ENCODE measurements around the gene SLC49A3.

Gene SLC49A3

DNA sequence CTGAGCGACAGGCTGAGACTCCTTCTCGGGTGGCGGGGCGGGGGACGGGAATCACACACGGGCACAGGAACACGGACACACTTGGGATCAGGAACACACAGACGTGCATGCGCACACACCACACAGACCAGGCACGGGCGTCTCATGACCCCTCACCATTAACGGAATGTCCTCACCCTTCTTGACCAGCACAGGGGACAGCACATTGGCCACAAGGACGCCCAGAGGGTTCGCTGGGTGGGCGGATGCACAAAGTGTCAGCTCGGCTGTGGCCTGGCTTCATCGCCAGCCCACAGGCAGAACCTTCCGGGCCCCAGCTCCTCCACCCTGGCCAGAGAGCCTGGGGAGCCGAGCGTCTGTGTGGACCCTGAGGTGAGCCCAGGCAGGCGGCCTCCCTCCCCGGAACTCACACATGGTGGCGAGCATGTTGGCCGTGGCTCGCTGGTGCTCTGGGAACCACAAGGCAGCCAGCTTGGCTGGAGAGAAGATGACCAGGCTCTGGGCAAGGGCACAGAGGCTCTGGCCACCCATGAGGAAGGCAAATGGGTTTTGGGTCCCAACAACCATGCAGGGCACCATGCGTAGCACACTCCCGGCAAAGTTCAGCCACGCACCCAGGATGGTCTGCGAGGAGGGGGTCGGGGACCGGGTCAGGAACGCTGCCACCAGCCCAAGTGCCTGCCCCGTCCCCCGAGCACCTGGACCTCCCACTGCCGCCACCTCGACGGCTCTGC lies 3.1 kb downstream of the SLC49A3 start:
- in situ Hi-C loops (cut with HindIII; ENCODE audit: low pct_ligation_motif_present, low pct_unique_long_range_greater_than_20kb, low sequenced_read_pairs), result no loop called here
- DNase-seq, result no peak

- in situ Hi-C loops (cut with HindIII; ENCODE audit: low pct_ligation_motif_present, low pct_unique_long_range_greater_than_20kb, low sequenced_read_pairs), result no loop called here
- DNase-seq, result no peak
Measured at GRCh38 chr4:684623-685327, 4.2 kb downstream of the SLC49A3 start.

DNA sequence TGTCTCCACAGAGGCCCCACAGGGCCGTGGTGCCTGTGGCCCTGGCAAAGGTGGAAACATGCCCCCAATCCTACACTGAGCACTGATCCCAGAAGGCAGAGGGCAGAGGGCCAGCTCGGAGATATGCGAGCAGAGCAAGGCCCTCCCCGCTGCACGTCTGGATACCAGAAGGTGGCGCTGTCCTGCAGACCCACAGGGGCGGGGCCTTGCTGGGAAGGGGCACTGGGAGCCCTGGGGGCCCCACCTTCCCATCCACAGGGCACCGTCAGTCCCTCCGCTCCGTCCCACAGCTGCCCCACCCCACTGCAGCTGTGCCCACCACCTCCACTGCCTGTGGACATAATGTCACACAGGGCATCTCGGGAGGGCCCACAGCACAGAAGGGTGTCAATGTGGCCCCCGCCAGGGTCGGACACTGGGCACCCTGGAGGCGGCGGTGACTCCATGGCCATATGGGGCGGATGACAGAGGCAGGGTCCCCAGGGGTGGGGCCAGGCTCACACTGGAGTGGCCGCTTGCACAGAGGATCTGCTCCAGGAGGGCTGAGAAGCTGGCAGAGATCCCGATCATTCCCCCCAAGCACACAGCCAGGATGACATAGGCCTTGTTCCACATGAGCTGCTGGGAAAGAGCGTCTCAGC lies 4.8 kb downstream of the SLC49A3 start:
- DNase-seq, result peak; percentile 60
- in situ Hi-C loops (cut with HindIII; ENCODE audit: low pct_ligation_motif_present, low pct_unique_long_range_greater_than_20kb, low sequenced_read_pairs), result no loop called here

GRCh38 chr4:683247-683897 lies 5.6 kb downstream of the SLC49A3 start:
- in situ Hi-C loops (cut with HindIII; ENCODE audit: low pct_ligation_motif_present, low pct_unique_long_range_greater_than_20kb, low sequenced_read_pairs), result no loop called here
- DNase-seq, result no peak

GRCh38 chr4:682490-683172 lies 6.3 kb downstream of the SLC49A3 start:
- in situ Hi-C loops (cut with HindIII; ENCODE audit: low pct_ligation_motif_present, low pct_unique_long_range_greater_than_20kb, low sequenced_read_pairs), result no loop called here
- no peak for DNase-seq

DNA sequence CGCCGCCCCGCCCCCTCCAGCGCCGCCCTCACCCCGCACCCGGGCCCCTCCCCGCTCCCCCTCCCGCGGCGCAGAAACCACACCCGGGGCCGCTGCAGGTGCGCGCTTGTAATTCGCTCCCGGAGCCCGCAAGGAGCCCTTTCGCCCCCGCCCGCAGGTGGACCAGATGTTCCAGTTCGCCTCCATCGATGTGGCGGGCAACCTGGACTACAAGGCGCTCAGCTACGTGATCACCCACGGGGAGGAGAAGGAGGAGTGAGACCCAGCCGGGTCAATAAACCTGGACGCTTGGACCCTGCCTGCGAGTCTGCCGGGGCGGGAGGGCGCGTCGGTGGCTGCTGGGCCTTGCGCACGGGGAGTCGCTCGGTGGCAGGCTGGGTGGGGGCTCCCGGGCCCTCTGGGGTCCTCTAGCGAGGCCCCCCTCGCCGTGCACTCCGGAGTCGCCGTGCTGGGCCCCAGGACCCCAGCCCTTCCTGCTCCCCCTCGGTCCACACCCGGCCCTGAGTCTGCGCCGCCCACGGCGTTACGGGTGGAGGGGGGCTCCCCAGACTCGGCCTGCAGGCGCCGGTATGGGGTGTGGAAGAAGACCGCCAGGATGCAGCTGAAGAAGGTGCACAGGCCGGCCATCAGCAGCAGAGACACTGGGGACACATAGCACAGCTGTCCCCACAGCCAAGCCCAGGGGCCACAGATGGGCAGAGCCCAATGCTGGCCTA lies 7.1 kb downstream of the SLC49A3 start:
- DNase-seq, result no peak
- in situ Hi-C loops (cut with HindIII; ENCODE audit: low pct_ligation_motif_present, low pct_unique_long_range_greater_than_20kb, low sequenced_read_pairs), result no loop called here

DNA sequence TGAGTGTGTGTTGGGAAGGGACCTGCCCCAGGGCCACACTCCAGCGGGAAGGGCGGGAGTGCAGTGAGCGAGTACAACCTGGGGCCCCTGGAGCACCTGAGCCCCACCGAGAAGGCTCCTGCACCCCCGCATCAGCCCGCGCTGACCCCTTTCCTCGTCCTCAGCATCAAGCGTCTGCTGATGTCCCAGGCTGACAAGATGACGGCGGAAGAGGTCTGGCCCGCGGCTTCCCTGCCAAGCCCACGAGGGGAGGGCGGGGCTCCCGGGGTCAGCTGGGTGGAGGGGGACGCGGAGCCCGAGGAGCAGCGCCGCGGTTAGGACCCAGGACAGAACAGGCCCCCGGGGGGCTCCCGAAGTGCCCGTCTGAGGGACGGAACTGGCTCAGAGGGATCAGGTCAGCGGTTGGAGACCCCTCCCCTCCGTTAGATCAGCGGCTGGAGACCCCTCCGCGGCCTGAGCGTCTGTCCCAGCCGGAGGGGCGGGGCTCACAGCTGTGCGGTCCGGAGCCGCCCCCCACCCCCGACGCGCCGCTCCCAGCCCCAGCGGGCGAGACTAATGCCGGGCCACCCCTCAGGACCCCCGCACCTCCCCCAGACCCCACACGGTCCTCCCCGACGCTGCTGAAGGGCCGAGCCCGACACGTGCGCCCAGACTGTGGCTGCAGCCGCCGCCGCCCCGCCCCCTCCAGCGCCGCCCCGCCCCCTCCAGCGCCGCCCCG lies 7.9 kb downstream of the SLC49A3 start:
- no peak for DNase-seq
- in situ Hi-C loops (cut with HindIII; ENCODE audit: low pct_ligation_motif_present, low pct_unique_long_range_greater_than_20kb, low sequenced_read_pairs), result no loop called here

- in situ Hi-C loops (cut with HindIII; ENCODE audit: low pct_ligation_motif_present, low pct_unique_long_range_greater_than_20kb, low sequenced_read_pairs), result no loop called here
- no peak for DNase-seq
Measured at GRCh38 chr4:680551-680927, 8.4 kb downstream of the SLC49A3 start.

DNA sequence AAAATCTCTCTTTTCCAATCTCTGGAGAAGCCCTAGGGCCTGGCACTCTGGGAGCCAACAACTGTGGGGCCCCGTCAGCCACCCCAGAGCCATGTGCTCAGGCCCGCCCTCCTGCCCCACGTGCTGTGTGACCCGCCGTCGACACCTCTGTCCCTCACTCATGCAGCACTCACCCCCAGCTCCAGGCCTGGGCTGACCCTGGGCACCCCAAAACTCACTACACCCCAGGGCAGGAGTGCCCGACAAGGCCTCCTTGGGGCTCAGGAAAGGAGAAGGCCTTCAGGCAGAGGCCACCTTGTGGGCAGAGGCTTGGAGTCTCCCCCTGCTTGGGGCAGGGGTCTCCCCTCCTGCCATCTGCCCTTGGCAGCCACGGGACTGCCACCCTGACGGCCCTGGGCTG lies 8.9 kb downstream of the SLC49A3 start:
- in situ Hi-C loops (cut with HindIII; ENCODE audit: low pct_ligation_motif_present, low pct_unique_long_range_greater_than_20kb, low sequenced_read_pairs), result no loop called here
- no peak for DNase-seq

DNA sequence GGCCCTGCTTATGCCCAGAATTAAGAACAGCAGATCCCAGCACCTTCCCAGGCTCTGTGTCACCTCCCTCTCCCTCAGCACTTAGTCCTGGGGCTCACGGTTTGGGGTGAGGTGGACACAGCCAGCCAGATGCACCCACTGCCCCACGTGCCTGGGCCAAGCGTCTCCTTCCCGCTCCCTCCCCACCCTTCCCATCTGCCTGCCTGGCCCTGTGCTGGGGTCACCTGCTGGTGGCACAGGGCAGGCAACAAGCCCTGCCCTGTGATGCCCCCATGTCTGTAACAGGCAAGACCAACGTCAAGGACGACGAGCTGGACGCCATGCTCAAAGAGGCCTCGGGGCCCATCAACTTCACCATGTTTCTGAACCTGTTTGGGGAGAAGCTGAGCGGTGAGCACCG lies 9.3 kb downstream of the SLC49A3 start:
- in situ Hi-C loops (cut with HindIII; ENCODE audit: low pct_ligation_motif_present, low pct_unique_long_range_greater_than_20kb, low sequenced_read_pairs), result no loop called here
- no peak for DNase-seq

- in situ Hi-C loops (cut with HindIII; ENCODE audit: low pct_ligation_motif_present, low pct_unique_long_range_greater_than_20kb, low sequenced_read_pairs), result no loop called here
- DNase-seq, result no peak
Measured at GRCh38 chr4:679104-679481, 9.9 kb downstream of the SLC49A3 start.

GRCh38 chr4:678331-679103 lies 10.4 kb downstream of the SLC49A3 start:
- DNase-seq, result no peak
- in situ Hi-C loops (cut with HindIII; ENCODE audit: low pct_ligation_motif_present, low pct_unique_long_range_greater_than_20kb, low sequenced_read_pairs), result no loop called here

- in situ Hi-C loops (cut with HindIII; ENCODE audit: low pct_ligation_motif_present, low pct_unique_long_range_greater_than_20kb, low sequenced_read_pairs), result no loop called here
- no peak for DNase-seq
Measured at GRCh38 chr4:677431-678293, 11.3 kb downstream of the SLC49A3 start.

DNA sequence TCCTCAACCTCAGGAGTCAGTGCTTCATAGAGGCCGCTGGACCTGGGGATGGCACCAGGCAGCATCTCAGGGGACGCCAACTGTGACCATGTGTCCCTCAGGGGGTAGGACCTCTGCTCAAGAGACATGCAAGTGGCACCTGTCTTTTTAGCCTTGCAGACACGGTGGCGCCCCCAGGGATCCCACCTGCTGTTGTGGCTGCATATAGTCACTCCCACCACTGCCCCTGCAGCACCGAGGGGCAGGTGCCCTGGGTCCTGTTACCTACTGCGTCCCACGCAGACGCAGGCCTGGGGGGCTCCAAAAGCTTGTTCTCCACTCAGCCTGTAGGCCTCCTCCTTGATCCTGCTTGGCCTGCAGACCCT lies 12.1 kb downstream of the SLC49A3 start:
- in situ Hi-C loops (cut with HindIII; ENCODE audit: low pct_ligation_motif_present, low pct_unique_long_range_greater_than_20kb, low sequenced_read_pairs), result no loop called here
- DNase-seq, result no peak

DNA sequence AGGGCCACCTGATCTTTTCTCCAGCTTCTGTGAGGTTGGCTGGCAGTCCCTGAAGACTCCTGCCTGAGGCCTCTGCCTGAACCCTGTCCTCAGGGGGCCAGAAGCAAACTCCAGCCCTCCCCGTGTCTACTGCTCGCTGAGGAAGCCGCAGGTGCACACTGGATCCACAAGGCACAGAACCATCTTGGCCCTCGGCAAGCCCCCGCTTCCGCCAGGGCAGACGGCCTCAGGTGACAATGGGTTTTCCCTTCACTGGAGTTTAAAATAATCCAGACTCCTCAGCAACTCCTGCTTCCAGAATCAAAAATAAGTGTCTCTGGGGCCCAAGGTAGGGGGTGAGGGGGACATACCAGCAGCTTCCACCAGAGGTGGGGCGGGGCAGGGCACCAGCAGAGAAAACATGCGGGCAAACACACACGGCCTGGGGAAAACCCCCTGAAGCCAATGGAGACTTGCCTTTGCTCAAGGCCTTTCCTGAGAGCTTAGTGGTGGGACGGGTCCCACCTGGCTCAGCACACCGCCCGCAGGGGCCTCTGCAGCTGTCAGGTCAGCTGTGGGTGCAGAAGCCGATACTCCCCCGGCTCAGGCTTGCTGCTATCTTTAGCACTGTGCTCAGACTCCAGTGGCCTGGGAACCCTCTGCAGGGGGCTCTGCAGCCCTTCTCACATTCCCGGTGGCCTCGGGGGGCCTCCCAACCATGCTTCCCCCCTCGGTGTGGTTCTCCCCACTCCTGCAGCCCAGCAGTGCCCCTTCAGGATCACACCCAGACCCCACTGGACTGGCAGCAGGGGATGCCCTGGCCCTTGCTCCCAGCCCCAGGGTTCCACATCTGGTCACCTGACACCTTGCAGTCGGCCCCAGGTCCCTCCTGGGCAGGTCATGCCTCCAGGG lies 12.7 kb downstream of the SLC49A3 start:
- in situ Hi-C loops (cut with HindIII; ENCODE audit: low pct_ligation_motif_present, low pct_unique_long_range_greater_than_20kb, low sequenced_read_pairs), result no loop called here
- no peak for DNase-seq

All from ACHN (cell line).